Adrenal gland (tissue), 5 donors: ENCODE data around the gene RTRAF.

Experiments used
- POLR2A ChIP-seq, 2 donors: fragments of 450-650 bp; IDR thresholded peaks; one replicate each; pipeline ENCODE4 v1.6.1; 2017; ENCODE audit warnings: antibody characterized with exemption in 2 of 2, mild to moderate bottlenecking in 2 of 2, moderate library complexity in 1 of 2
- TF ChIP-seq, protein P1 (sequence below), 6 experiments: fragments of 450-650 bp in 4 of 6; fragments of 200-600 bp in 2 of 6; sonication (generic) in 1 of 6; IDR thresholded peaks; 1 replicate in 5 of 6; 2 replicates in 1 of 6; pipeline versions ENCODE4 v1.5.1 to v1.8.0; 2016 to 2021; ENCODE audit warnings: antibody characterized with exemption in 6 of 6, mild to moderate bottlenecking in 2 of 6, moderate library complexity in 1 of 6
- donor health status: DM: no; HTN: no; CAD: no.

DNA sequence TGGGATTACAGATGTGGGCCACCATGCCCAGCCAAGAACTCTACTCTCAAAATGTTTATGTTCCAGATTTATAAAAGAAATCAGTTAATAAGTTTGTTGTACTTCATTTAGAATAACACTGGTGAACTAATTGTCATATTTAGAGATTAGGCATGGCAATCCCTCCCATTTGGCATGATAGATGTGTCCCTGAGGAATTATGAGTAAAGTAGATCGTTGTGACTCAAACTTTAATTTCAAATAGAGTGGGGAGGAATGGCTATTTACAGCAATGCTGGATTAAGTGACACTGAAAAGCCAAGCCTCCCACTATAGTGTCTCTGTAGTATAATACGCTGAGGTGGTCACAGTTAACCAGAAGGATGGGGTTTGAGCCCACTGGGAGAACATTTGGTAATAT, 39.3 kb upstream of the RTRAF start:
- TF ChIP-seq, protein P1, sequence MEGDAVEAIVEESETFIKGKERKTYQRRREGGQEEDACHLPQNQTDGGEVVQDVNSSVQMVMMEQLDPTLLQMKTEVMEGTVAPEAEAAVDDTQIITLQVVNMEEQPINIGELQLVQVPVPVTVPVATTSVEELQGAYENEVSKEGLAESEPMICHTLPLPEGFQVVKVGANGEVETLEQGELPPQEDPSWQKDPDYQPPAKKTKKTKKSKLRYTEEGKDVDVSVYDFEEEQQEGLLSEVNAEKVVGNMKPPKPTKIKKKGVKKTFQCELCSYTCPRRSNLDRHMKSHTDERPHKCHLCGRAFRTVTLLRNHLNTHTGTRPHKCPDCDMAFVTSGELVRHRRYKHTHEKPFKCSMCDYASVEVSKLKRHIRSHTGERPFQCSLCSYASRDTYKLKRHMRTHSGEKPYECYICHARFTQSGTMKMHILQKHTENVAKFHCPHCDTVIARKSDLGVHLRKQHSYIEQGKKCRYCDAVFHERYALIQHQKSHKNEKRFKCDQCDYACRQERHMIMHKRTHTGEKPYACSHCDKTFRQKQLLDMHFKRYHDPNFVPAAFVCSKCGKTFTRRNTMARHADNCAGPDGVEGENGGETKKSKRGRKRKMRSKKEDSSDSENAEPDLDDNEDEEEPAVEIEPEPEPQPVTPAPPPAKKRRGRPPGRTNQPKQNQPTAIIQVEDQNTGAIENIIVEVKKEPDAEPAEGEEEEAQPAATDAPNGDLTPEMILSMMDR (IDR thresholded peaks at IDR 0.05), result no peak
- no peak for TF ChIP-seq POLR2A (IDR thresholded peaks at IDR 0.05)
